Stimulated activated naive B cell treated with anti-CD40 and anti-IgM and Interleukin-4, amounts not matched to agents 10 μg/mL and 1 μg/mL and 100 μg/mL, for 72 hours (primary cell): ENCODE measurements around the gene SEMA6B.
"Not testable (repeated sequence)": the region's sequence is repeated elsewhere in the genome, so short reads cannot be mapped to it uniquely, and the experiment has no call there.

Experiments used
- ATAC-seq, 2 donors: fragments of 150-1000 bp; cut with Tn5 transposase; replicated peaks; 2 replicates each; pipeline ENCODE4 v1.10.0; 2021; ENCODE audit warnings: moderate library complexity in 1 of 2
- DNase-seq: peaks from one replicate; pipeline ENCODE4 v3.0.0; 2021
- H3K27ac Mint-ChIP-seq: one replicate; pipeline ENCODE4 v1.8.0; 2022; ENCODE audit warnings: mild to moderate bottlenecking, mixed read lengths
- H3K27me3 Mint-ChIP-seq, 2 donors: one replicate each; pipeline ENCODE4 v1.8.0; 2022; ENCODE audit warnings: mixed read lengths in 2 of 2
- H3K36me3 Mint-ChIP-seq, 2 donors: one replicate each; pipeline ENCODE4 v1.8.0; 2022; ENCODE audit warnings: mixed read lengths in 2 of 2, mild to moderate bottlenecking in 1 of 2
- H3K4me1 Mint-ChIP-seq, 2 donors: one replicate each; pipeline ENCODE4 v1.8.0; 2022; ENCODE audit warnings: mixed read lengths in 2 of 2, mild to moderate bottlenecking in 1 of 2
- H3K4me3 Mint-ChIP-seq, 2 donors: one replicate each; pipeline ENCODE4 v1.8.0; 2022; ENCODE audit warnings: mild to moderate bottlenecking in 2 of 2, mixed read lengths in 2 of 2, moderate library complexity in 1 of 2
- H3K9me3 Mint-ChIP-seq, 2 donors: one replicate each; pipeline ENCODE4 v1.8.0; 2022; ENCODE audit warnings: mixed read lengths in 2 of 2, mild to moderate bottlenecking in 1 of 2

The SEMA6B gene

DNA sequence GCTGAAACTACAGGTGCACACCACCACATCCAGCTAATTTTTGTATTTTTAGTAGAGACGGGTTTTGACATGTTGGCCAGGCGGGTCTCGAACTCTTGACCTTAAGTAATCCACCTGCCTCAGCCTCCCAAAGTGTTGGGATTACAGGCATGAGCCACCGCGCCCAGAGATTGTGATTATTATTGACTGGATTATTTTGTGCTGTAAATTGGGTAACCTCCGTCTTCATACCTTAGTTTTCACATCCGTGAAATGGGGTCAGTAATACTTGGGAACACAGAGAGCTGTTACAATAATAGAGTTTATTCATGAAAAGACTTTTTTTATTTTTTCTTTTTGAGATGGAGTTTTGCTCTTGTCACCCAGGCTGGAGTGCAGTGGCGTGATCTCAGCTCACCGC is 35.7 kb upstream of the SEMA6B start:
- ATAC-seq, H3K4me3 Mint-ChIP-seq, H3K9me3 Mint-ChIP-seq, DNase-seq, H3K36me3 Mint-ChIP-seq, H3K27ac Mint-ChIP-seq: not testable (repeated sequence)
- Mint-ChIP-seq H3K27me3 (peaks cover 41 to 57% of the 10 kb centered on the region in 2 donors), H3K4me1 (peaks cover 10 to 24% of the 10 kb centered on the region in 2 donors)

DNA sequence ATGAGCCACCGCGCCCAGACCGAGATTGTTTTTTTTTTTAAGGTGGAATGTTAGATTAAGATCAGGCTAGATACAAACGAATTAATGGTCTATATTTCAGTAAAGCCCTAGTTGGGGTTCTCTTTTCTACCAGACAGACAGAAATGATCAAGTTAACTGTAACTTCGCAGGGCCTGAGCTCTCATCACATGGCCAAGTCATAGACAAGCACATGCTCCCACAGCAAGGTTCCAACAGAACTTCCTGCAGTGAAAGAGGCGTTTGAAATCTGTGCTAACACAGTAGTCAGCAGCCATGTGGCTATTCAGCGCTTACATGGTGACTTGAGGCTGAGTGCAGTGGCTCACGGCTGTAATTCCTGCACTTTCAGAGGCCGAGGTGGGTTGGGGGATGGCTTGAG is 34.7 kb upstream of the SEMA6B start:
- Mint-ChIP-seq H3K4me3 (no peak overlapping the region), H3K9me3 (no peaks in the 10 kb centered on the region), H3K36me3 (no peaks in the 10 kb centered on the region), H3K27ac (no peak overlapping the region), H3K4me1 (peaks cover 10 to 24% of the 10 kb centered on the region in 2 donors), H3K27me3 (peaks cover 44 to 60% of the 10 kb centered on the region in 2 donors)
- no peak for ATAC-seq
- DNase-seq: no peak

DNA sequence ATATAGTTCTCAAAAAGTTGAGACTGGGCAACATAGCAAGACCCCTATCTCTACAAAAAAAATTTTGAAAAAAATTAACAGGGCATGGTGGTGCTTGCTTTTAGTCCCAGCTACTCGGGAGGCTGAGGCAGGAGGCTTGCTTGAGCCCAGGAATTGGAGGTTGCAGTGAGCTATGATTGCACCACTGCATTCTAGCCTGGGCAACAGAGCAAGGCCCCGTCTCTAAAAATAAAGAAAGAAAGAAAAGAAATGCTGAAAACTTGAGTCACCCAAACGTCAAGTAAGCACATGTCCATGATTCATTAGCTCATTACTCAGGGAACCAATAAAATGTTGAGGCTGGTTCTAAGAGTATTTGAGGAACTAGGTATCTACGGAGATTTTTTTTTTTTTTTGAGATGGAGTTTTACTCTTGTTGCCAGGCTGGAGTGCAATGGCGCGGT is 33.9 kb upstream of the SEMA6B start:
- peak; percentile 37 to 49 for ATAC-seq
- DNase-seq: no peak
- Mint-ChIP-seq H3K9me3 (no peaks in the 10 kb centered on the region), H3K4me3 (no peak overlapping the region), H3K4me1 (peaks cover 8 to 22% of the 10 kb centered on the region in 2 donors), H3K27ac (no peak overlapping the region), H3K27me3 (peaks cover 40 to 57% of the 10 kb centered on the region in 2 donors), H3K36me3 (no peaks in the 10 kb centered on the region)

DNA sequence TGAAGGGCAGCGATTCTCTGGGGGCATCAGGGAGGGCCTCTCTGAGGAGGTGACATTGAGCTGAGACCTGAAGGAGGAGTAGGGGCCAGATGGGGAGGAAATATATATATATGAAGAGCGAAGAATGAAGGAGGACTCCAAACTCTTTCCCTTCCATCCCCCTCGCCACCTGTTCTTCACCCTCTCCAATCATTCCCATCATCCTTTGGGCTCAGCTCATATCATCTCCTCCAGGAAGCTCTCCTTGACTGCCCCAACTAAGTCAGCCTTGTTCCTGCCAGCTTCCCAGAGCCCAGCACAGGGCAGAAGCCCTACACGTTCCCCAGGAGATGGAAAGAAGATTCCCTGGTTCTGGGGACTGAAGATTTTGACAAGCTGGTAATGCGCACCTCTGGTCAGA is 33.0 kb upstream of the SEMA6B start:
- H3K36me3 Mint-ChIP-seq: no peaks in the 10 kb centered on the region
- H3K9me3 Mint-ChIP-seq: no peaks in the 10 kb centered on the region
- H3K27me3 Mint-ChIP-seq: peaks cover 41 to 59% of the 10 kb centered on the region in 2 donors
- no peak overlapping the region for H3K4me3 Mint-ChIP-seq
- peaks cover 3 to 15% of the 10 kb centered on the region in 2 donors for H3K4me1 Mint-ChIP-seq
- no peak overlapping the region for H3K27ac Mint-ChIP-seq
- ATAC-seq (no peak), DNase-seq (no peak)

DNA sequence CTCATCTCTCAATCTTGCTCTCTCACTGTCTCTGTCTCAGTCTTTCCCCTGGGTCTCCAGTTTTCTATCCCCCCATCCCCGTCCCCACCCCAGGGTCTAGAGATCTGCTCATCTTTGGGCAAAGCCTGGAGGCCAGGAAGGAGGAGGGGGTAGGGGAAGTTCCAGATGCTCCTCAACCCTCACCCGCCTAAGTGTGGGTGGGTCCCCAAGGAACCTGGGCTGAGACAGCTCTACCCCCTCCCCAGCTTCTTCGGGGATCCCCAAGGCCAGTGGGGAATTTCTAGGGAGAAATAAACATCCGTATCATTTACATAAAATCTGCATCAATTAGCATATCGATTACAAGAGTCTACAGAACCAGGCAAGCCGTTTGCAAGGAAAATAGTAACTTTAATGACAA is 31.8 kb upstream of the SEMA6B start:
- H3K4me3 Mint-ChIP-seq: no peak overlapping the region
- H3K27me3 Mint-ChIP-seq: peaks cover 39 to 52% of the 10 kb centered on the region in 2 donors
- DNase-seq (no peak), ATAC-seq (no peak)
- H3K36me3 Mint-ChIP-seq: no peaks in the 10 kb centered on the region
- peaks cover 0 to 11% of the 10 kb centered on the region in 2 donors for H3K4me1 Mint-ChIP-seq
- H3K9me3 Mint-ChIP-seq: no peaks in the 10 kb centered on the region
- H3K27ac Mint-ChIP-seq: no peak overlapping the region

DNA sequence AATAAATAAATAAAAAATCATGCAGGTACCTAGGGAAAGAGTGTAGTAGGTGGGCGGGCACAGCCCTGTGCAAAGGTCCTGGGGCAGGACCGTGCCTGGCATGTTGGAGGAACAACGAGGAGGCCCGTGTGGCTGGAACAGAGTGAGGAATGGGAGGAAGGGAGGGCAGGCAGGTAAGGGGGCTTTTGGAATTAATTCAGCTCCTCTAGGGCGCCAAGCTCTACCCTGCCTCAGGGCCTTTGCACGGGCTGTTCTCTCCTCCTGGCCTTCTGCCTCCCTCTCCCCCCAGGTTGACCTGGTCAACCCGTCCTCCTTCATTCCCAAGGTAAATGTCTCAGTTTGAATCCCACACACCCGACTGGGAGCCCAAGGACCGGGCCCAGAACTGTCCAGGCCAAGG is 31.1 kb upstream of the SEMA6B start:
- Mint-ChIP-seq H3K36me3 (no peaks in the 10 kb centered on the region), H3K27me3 (peaks cover 45 to 54% of the 10 kb centered on the region in 2 donors), H3K4me3 (no peak overlapping the region), H3K9me3 (no peaks in the 10 kb centered on the region), H3K27ac (no peak overlapping the region), H3K4me1 (peaks cover 0 to 11% of the 10 kb centered on the region in 2 donors)
- DNase-seq: no peak
- ATAC-seq: no peak

DNA sequence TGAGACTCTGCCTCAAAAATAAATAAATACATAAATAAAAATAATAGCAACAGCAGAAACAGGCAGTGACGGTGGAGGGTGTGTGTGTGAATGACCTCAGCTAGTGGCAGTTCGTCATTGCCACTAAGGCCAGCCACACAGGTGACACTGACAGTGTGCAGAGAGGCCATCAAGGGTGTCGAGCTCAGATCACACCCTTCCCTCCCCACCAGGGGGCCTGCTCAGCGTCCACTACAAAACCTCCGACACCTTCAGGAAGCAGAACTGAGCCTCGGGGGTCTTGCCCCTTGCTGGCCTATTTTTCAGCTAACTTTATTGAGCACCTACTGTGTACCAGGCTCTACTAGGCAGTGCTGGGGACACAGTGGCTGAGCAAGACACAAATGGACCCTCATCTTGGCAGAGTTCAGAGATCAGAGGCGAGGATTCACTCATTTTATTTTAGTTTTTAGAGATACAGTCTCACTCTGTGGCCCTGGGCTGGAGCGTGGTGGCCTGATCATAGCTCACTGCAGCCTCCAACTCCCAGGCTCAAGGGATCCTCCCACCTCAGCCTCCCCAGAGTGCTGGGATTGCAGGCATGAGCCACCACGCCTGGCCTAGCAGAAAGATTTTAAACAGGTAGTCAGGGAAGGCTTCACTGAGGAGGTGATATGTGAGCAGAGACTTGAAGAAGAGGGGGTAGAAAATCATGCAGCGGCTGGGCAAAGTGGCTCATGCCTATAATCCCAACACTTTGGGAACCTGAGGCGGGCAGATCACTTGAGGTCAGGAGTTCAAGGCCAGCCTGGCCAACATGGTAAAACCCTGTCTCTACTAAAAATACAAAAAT is 30.3 kb upstream of the SEMA6B start:
- peak; percentile 23 for DNase-seq
- H3K9me3 Mint-ChIP-seq: no peaks in the 10 kb centered on the region
- no peak overlapping the region for H3K4me3 Mint-ChIP-seq
- H3K27me3 Mint-ChIP-seq: peaks cover 46 to 60% of the 10 kb centered on the region in 2 donors
- H3K27ac Mint-ChIP-seq: no peak overlapping the region
- H3K36me3 Mint-ChIP-seq: no peaks in the 10 kb centered on the region
- H3K4me1 Mint-ChIP-seq: peaks cover 0 to 11% of the 10 kb centered on the region in 2 donors
- peak; percentile 78 to 86 for ATAC-seq

DNA sequence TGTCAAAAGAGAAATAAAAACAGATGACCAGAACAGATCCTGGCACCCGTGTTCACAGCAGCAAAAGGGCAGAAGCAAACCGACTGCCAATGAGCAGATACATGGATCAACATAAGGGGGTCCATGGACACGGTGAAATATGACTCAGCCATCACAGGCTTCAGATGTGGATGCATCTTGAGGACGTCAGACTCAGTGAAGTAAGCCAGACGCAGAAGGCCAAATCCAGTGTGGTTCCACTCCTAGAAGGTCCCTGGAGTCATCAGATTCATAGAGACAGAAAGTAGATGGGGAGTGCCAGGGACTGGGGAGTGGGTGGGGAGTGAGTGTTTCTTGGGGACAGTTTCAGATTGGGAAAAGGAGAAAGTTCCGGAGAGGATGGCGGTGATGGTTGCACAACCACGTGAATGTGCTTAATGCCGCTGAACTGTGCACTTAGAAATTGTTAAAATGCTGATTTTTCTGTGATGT is 28.8 kb upstream of the SEMA6B start:
- peaks cover 2 to 11% of the 10 kb centered on the region in 2 donors for H3K4me1 Mint-ChIP-seq
- H3K27me3 Mint-ChIP-seq: peaks cover 51 to 68% of the 10 kb centered on the region in 2 donors
- no peak for ATAC-seq
- DNase-seq: no peak
- no peak overlapping the region for H3K4me3 Mint-ChIP-seq
- no peaks in the 10 kb centered on the region for H3K9me3 Mint-ChIP-seq
- no peak overlapping the region for H3K27ac Mint-ChIP-seq
- no peaks in the 10 kb centered on the region for H3K36me3 Mint-ChIP-seq

DNA sequence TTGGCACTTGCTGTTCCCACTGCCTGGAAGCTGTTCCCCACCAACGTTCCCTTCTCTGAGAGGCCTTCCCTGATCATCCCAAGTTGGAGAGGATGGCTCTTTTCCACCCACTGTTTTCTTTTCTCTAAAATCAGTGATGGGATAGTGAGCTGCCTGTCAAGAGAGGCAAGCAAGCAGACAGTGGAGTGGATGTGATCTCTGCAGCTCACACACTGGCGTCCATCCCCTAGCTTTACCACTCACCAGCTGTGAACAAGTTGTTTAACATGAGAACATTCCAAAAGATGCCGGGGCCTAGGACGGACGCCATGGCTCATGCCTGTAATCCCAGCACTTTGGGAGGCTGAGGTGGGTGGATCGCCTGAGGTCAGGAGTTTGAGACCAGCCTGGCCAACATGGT is 28.0 kb upstream of the SEMA6B start:
- DNase-seq (no peak), ATAC-seq (no peak)
- H3K27me3 Mint-ChIP-seq: peaks cover 52 to 72% of the 10 kb centered on the region in 2 donors
- peaks cover 2 to 11% of the 10 kb centered on the region in 2 donors for H3K4me1 Mint-ChIP-seq
- H3K27ac Mint-ChIP-seq: peak overlapping the region; percentile 37
- no peak overlapping the region for H3K4me3 Mint-ChIP-seq
- H3K9me3 Mint-ChIP-seq: no peaks in the 10 kb centered on the region
- peaks cover 0 to under 1% of the 10 kb centered on the region in 2 donors for H3K36me3 Mint-ChIP-seq

DNA sequence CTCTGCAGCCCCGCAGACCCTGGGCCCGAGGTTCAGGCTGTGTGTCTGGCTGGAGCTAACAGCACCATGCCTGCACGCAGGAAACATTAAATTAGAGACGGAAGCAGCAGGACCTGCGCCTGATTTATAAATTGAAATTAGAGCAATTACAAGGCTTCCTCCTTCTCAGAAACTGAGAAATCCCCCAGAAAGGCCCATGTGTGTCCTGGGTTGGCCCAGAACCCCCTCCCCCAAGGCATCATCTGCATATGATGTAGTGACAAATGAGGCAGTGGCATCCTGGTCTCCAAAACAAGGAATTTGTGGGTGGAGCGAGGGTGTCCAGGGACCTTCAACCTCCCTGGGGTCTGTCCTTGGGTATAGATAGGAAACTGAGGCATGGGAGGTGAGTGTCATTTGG is 27.2 kb upstream of the SEMA6B start:
- ATAC-seq: no peak
- Mint-ChIP-seq H3K27me3 (peaks cover 56 to 76% of the 10 kb centered on the region in 2 donors), H3K36me3 (peaks cover 0 to 4% of the 10 kb centered on the region in 2 donors), H3K27ac (no peak overlapping the region), H3K4me1 (peaks cover 9 to 16% of the 10 kb centered on the region in 2 donors), H3K4me3 (no peak overlapping the region), H3K9me3 (no peaks in the 10 kb centered on the region)
- no peak for DNase-seq

DNA sequence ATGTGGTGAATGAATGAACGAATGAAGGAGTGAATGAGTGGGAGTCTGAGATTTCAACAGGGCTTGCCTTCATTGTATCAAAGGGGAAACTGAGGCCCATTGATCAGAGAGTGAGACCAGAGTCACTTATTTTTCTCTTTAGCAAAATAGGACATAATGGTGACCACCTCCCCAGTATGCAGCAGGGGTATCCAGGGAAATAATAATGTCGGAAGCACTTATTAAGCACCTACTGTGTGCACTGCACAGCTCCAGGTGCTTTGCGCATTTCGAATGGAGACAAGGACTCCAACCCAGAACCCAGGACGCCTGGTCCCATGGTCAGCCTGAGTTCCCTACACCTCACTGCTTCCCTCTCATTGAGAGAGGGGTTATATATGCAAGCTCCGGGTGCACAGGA is 26.8 kb upstream of the SEMA6B start:
- Mint-ChIP-seq H3K4me1 (peaks cover 9 to 13% of the 10 kb centered on the region in 2 donors), H3K27me3 (peaks cover 52 to 73% of the 10 kb centered on the region in 2 donors), H3K9me3 (no peaks in the 10 kb centered on the region), H3K27ac (no peak overlapping the region), H3K36me3 (peaks cover 0 to 4% of the 10 kb centered on the region in 2 donors), H3K4me3 (no peak overlapping the region)
- DNase-seq: no peak
- ATAC-seq: no peak

DNA sequence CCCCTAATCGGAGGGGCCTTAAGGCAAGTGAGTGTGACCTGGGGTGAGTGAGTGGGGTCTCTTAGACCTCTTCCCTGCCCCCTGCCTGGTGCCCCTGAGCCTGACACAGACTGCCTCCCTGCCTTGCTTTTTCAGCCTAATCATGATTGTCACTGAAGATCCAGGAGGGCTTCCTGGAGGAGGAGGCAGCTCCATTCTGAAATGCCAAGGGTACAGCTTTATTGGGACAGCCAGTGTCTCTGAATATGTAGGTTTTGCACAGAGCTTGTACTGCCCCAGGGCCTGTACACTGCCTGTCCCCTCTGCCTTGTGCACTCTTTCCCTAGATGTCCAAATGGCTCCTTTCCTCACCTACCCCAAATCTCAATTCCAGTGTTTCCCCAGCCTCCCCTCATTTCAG is 26.1 kb upstream of the SEMA6B start:
- DNase-seq: no peak
- H3K27ac Mint-ChIP-seq: no peak overlapping the region
- peaks cover 8 to 9% of the 10 kb centered on the region in 2 donors for H3K4me1 Mint-ChIP-seq
- no peaks in the 10 kb centered on the region for H3K9me3 Mint-ChIP-seq
- H3K4me3 Mint-ChIP-seq: no peak overlapping the region
- peaks cover 0 to 4% of the 10 kb centered on the region in 2 donors for H3K36me3 Mint-ChIP-seq
- ATAC-seq: no peak
- peaks cover 45 to 66% of the 10 kb centered on the region in 2 donors for H3K27me3 Mint-ChIP-seq

DNA sequence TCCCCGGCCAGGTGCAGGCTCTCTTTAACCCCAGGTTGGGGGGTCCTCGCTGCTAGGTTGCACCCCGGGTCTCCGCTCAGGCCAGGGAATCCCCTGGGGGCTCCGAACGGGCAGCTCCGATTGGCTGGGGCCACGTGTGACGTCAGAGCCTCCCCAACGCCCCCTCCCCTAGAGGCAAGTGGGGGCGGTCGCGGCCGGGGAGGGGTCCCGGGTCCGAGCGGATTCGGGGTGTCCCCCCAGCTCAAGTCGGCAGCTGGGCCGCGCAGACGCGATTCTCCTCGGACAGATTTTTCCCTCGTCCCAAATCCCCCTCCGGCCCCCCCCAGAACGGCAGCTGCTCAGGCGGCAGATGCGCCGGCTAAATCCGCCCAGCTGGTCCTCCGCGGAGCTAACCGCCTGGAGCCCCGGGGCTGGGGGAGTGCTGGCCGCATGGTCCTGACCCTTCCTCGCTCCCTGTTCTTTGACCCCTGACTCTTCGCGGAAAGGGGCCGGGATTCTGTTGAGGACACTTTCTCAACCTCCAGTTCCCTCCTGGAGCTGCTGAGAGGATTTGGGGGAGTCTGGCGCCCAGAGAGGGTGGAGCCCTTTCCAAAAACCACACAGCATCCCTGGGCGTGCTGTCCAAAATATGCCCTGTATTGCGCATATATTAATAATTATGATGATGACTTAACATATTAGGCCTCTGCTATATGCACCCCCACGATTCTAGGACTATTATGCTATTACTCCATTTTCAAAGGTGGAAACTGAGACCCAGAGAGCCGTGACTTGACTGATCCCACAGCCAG is 25.4 kb upstream of the SEMA6B start:
- ATAC-seq: no peak
- H3K9me3 Mint-ChIP-seq: no peaks in the 10 kb centered on the region
- H3K27ac Mint-ChIP-seq: peak overlapping the region; percentile 31
- peaks cover 8 to 9% of the 10 kb centered on the region in 2 donors for H3K4me1 Mint-ChIP-seq
- H3K4me3 Mint-ChIP-seq: no peak overlapping the region
- peaks cover 0 to 4% of the 10 kb centered on the region in 2 donors for H3K36me3 Mint-ChIP-seq
- no peak for DNase-seq
- peaks cover 43 to 64% of the 10 kb centered on the region in 2 donors for H3K27me3 Mint-ChIP-seq

DNA sequence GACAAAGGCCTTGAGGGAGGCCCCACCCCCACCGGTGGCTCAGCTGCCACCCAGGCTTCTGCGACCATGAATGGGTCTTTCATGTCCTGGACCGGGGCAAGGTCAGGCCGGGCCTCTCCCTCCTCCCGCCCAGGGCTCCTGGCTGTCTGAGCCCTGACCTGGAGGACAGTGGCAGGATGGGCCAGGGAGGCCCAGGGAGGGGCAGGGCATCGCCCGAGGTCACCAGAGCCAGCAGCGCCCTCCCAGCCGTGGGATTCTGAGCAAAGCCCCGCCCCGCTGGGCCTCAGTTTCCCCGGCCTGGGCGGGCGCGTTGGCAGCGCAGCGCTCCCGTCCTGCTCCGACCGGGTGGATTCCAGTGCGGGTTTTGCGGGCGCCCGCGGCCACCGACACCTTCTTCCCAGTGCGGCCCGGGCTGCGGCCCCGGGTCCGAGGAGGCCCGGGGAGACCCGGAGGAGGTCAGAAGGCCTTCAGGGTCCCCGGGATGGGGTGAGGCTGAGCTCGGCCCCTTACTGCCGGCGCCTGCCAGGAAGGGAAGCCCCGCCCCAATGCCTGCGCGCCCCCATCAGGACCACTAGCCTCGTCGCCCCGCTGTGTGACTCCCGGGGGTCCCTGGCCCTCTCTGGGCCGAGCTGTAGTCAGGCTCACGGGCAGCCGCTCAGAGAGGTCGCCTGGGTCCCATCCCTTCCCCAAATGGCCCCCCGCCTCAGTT is 24.6 kb upstream of the SEMA6B start:
- Mint-ChIP-seq H3K27me3 (peaks cover 47 to 68% of the 10 kb centered on the region in 2 donors), H3K27ac (no peak overlapping the region), H3K4me3 (no peak overlapping the region), H3K9me3 (no peaks in the 10 kb centered on the region), H3K36me3 (peaks cover 0 to 4% of the 10 kb centered on the region in 2 donors), H3K4me1 (peaks cover 8 to 9% of the 10 kb centered on the region in 2 donors)
- DNase-seq (no peak), ATAC-seq (peak in 1 of 2 donors; percentile 29)
